ENCODE measurements around the gene MRPS6. TPM values are rescaled to one million over a fixed set of nuclear protein-coding genes. Genes with fewer than 3 reads are reported as not detected.

Gene MRPS6
- total RNA-seq, 2 donors from 2014 or later: 2.3 to 15.8 TPM

DNA sequence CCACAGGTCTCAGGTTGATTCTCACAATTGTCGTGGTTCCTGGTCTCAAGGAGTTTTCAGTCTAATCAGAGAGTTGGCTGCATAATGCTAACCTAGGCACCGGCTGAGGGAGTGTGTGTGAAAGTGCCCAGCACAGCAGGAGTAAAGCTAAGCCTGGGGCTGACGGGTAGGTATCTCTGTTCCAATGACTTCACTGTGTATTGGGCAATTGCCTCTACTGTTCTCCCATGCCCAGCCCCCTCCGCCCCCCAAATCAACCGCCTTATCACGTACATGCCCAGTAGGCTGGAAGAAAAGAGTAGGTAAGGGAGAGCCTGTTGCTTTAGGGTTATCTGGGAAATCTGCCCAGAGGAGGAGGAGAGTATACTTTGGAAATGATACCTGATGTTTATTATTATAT lies 54.7 kb downstream of the MRPS6 start:
- ATAC-seq (no peak), DNase-seq (no peak)
- WGBS, 2 donors: 68 to 69% methylated on average over 5 to 6 of the region's 6 CpGs
- no peak overlapping the region for H3K27ac ChIP-seq
- no peaks in the 10 kb centered on the region for H3K27me3 ChIP-seq
- H3K36me3 ChIP-seq (replicated peaks in 1 of 2; ENCODE audit: insufficient read depth in 1 of 2, low read depth in 2 of 2): peaks cover 0 to 3% of the 10 kb centered on the region in 2 donors
- H3K9me3 ChIP-seq: no peaks in the 10 kb centered on the region
- no peak overlapping the region for H3K4me3 ChIP-seq
- H3K4me1 ChIP-seq: peaks cover 31% of the 10 kb centered on the region
- TF ChIP-seq POLR2A (IDR thresholded peaks at IDR 0.05): no peak
- TF ChIP-seq, protein P1, sequence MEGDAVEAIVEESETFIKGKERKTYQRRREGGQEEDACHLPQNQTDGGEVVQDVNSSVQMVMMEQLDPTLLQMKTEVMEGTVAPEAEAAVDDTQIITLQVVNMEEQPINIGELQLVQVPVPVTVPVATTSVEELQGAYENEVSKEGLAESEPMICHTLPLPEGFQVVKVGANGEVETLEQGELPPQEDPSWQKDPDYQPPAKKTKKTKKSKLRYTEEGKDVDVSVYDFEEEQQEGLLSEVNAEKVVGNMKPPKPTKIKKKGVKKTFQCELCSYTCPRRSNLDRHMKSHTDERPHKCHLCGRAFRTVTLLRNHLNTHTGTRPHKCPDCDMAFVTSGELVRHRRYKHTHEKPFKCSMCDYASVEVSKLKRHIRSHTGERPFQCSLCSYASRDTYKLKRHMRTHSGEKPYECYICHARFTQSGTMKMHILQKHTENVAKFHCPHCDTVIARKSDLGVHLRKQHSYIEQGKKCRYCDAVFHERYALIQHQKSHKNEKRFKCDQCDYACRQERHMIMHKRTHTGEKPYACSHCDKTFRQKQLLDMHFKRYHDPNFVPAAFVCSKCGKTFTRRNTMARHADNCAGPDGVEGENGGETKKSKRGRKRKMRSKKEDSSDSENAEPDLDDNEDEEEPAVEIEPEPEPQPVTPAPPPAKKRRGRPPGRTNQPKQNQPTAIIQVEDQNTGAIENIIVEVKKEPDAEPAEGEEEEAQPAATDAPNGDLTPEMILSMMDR (IDR thresholded peaks at IDR 0.05): no peak
- intact Hi-C loops (cut with DNase I): no loop called here

DNA sequence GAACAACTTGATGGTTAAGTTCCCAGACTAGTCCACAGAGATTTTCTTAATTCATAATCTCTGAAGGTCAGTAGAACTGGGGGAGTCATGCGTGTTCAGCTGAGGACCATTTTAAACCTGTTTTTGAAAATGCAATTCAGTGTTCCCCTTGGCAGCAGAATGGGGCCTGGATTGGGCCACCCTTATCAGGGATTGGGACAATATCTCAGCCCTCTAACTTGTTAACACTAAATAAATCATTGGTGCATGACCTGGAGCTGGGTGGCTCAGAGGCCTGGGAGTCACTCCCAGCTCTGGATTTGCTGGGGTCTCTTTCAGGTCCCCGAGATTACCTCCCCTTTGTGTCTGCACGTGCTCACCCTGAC lies 55.3 kb downstream of the MRPS6 start:
- Histone ChIP-seq H3K27me3 (no peaks in the 10 kb centered on the region), H3K4me3 (no peak overlapping the region), H3K9me3 (no peaks in the 10 kb centered on the region), H3K27ac (peak overlapping the region in 1 of 4 donors; percentile 14), H3K4me1 (peaks cover 31% of the 10 kb centered on the region), H3K36me3 (replicated peaks in 1 of 2; ENCODE audit: insufficient read depth in 1 of 2, low read depth in 2 of 2) (peaks cover 0 to 3% of the 10 kb centered on the region in 2 donors)
- DNase-seq: no peak
- WGBS, 2 donors: 35 to 47% methylated on average over 3 of the region's 3 CpGs
- TF ChIP-seq, protein P1 (IDR thresholded peaks at IDR 0.05): no peak
- no peak for TF ChIP-seq POLR2A (IDR thresholded peaks at IDR 0.05)
- ATAC-seq: no peak
- intact Hi-C loops (cut with DNase I): no loop called here

DNA sequence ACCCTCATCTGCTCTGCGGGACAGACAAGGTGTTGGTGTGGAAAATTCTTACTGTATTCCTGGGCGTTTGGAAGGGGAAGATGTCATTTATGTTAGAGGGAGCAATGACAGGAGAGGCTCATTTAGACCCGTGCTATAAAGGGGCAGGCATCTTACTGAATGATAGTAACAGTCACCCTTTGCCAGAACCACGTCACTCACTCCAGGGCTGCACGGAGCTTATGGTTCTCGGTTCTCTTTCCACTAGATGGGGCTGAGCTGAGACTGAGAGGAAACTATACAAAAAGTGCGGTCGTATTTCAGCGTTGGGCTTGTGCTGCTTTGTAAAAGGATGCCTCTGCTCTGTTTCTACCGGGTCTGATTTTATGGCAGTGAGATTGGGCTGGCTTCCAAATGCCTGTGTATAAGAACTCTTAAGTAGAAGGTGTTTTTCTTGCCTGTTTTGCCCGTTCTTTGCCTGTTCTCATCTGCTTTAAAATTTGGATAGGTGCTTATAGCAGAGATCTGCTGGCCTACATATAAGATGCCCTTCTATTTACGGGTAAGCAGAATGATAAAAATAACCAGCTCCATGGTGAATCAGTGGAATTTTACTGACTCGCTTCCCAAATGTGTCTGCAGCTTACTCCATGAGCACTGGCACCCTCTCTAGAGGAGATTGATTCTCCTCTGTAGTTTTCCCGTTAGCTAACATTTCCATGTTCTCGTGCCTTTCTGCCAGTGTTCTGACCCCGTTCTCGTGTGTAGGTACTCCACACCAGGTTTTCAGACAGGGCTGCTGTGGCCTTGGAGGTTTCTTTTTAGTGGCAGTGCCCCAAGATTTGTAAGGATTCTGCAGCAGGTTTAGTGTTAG lies 55.9 kb downstream of the MRPS6 start:
- peaks cover 31% of the 10 kb centered on the region for H3K4me1 ChIP-seq

DNA sequence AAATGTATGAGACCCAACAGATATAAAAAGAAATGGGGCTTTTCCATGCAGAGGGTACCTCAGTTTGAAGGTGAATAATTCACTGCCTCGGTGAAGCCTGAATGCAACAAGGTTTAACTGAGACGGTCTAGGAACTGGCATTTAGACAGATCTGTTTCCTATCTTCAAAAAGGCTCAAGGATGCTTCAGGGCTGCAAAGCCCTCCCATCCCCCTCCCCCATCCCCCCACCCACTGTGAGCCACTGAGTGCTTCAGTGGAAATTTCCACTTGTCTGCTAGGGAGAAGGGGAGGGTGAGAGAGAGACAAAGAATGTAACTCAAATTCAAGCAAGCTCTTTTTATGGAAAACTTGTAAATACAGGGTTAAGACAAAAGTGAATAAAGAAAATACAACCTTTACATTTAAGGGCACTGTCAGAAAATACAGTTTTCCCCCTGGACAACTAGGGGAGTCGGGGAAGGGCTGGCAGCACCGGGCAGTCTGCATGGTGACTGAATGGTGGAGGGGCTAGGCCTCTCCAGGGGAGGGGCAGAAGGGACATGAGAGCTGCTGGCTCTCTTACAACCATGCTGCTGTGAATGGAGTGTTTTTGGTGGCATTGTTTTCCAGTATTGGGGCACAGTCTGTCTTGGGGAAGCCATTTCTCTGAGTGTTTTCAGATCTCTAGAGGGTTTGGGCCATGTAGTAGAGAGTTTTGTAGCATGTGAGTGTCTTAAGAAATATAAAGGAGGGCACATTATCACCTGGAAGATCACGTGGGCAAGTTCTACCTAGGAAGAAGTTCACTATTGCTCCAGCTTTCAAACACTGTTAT lies 56.7 kb downstream of the MRPS6 start:
- TF ChIP-seq, protein P1 (IDR thresholded peaks at IDR 0.05): no peak
- no peak for TF ChIP-seq POLR2A (IDR thresholded peaks at IDR 0.05)
- no peak overlapping the region for H3K4me3 ChIP-seq
- DNase-seq (no peak), ATAC-seq (no peak)
- H3K27ac ChIP-seq: no peak overlapping the region
- H3K4me1 ChIP-seq: peaks cover 31% of the 10 kb centered on the region
- WGBS, 2 donors: 60 to 63% methylated on average over 5 of the region's 5 CpGs
- H3K36me3 ChIP-seq (replicated peaks in 1 of 2; ENCODE audit: insufficient read depth in 1 of 2, low read depth in 2 of 2): peaks cover 0 to 3% of the 10 kb centered on the region in 2 donors
- no peaks in the 10 kb centered on the region for H3K27me3 ChIP-seq
- no peaks in the 10 kb centered on the region for H3K9me3 ChIP-seq
- intact Hi-C loops (cut with DNase I): no loop called here

More for the DNA sequence above, 55.9 kb downstream of the MRPS6 start:
- Histone ChIP-seq H3K9me3 (no peaks in the 10 kb centered on the region), H3K36me3 (replicated peaks in 1 of 2; ENCODE audit: insufficient read depth in 1 of 2, low read depth in 2 of 2) (peaks cover 0 to 3% of the 10 kb centered on the region in 2 donors), H3K27me3 (no peaks in the 10 kb centered on the region), H3K4me3 (no peak overlapping the region), H3K27ac (peak overlapping the region in 1 of 4 donors; percentile 14)
- 21 to 26% methylated on average over 17 of the region's 17 CpGs for WGBS, 2 donors
- peak; percentile 43 to 65 (median 57) for DNase-seq
- peak; percentile 74 for ATAC-seq
- intact Hi-C loops (cut with DNase I): no loop called here
- TF ChIP-seq, protein P1 (IDR thresholded peaks at IDR 0.05): peak in 5 of 7 experiments; percentile 21 to 35 (median 23)
- TF ChIP-seq POLR2A (IDR thresholded peaks at IDR 0.05): no peak
